T-helper 2 cell treated with Interferon-gamma antibody and Interleukin-4, amounts not matched to agents 100 ng/mL and 5 ng/mL, for 36 hours (primary cell): ENCODE measurements around the gene COL8A1. TPM values are rescaled to one million over a fixed set of nuclear protein-coding genes. Genes with fewer than 3 reads are reported as not detected.

Source experiments
- intact Hi-C: fragments of 100-400 bp; cut with micrococcal nuclease; formaldehyde crosslinking; loops from one replicate; pipeline ENCODE4 v1.15.1; 2023
- total RNA-seq: library from RNA; stranded (reverse); gene quantifications from 2 replicates; pipeline ENCODE4 v1.2.3, GENCODE V29; 2022

The COL8A1 gene
- total RNA-seq, 1 donor from 2014 or later, result not detected

DNA sequence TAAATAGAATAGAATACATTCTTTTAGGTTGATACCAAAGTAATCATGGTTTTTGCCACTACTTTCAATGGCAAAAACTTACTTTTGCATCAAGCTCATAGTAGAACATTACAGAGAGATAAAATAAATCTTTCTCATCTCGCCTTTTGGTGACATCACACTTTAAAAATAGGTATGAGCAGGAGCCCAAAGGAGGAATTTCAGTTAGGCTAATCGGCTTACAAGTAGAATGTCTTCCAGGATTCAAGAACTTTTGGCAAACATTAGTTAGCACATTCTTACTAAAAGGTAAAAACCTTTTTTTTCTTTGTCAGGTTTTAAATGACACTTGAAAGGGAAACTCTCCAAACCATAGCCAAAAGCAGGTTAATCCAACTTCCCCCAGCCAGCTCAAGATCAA lies 119.6 kb downstream of the COL8A1 start:
- intact Hi-C loops, result loop anchor here (10.0 kb wide), 1 partner anchor 1153 kb away; no protein-coding TSS in a partner anchor

GRCh38 chr3:99758502-99759177 lies 120.2 kb downstream of the COL8A1 start:
- intact Hi-C loops, result loop anchor here (10.0 kb wide), 1 partner anchor 1154 kb away; no protein-coding TSS in a partner anchor

- intact Hi-C loops, result no loop called here
Measured at GRCh38 chr3:99760031-99760430, 121.6 kb downstream of the COL8A1 start.

DNA sequence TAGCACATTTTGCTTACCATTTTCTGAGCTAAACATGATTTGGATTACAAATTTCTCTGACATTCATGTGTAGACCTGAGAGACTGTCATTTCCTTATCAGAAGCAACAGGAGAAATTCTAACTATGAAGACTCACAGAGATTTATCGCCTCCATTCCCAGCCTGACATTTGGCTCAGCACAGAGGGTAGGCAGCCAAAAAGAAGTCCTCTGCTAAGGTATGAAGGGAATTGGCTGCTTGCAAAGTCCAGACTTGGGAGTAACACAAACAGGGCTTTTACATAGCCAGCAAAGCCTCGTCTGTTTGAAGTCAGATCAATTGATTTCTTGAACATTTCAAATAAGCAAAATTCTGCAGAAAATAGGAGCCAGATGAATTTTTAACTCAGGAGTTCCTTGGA lies 122.2 kb downstream of the COL8A1 start:
- intact Hi-C loops, result no loop called here

GRCh38 chr3:99761415-99762165 lies 123.2 kb downstream of the COL8A1 start:
- intact Hi-C loops, result no loop called here

- intact Hi-C loops, result no loop called here
Measured at GRCh38 chr3:99762901-99763300, 124.5 kb downstream of the COL8A1 start.

DNA sequence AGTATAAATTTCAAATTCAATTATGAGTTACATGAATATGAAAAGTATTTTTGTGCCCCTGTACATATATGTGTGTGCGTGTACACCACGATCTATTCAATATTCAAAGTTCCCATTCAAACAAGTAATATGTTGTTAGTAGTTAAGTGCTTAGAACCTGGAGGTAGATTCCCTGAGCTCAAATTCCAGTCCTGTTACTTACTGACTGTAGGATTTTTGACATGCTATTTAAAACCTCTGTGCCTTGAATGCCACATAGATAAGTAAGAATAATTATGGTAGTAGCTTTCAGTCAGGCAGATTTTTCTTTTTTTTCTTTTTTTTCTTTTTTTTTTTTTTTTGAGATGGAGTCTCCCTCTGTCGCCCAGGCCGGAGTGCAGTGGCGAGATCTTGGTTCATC lies 126.0 kb downstream of the COL8A1 start:
- intact Hi-C loops, result no loop called here

DNA sequence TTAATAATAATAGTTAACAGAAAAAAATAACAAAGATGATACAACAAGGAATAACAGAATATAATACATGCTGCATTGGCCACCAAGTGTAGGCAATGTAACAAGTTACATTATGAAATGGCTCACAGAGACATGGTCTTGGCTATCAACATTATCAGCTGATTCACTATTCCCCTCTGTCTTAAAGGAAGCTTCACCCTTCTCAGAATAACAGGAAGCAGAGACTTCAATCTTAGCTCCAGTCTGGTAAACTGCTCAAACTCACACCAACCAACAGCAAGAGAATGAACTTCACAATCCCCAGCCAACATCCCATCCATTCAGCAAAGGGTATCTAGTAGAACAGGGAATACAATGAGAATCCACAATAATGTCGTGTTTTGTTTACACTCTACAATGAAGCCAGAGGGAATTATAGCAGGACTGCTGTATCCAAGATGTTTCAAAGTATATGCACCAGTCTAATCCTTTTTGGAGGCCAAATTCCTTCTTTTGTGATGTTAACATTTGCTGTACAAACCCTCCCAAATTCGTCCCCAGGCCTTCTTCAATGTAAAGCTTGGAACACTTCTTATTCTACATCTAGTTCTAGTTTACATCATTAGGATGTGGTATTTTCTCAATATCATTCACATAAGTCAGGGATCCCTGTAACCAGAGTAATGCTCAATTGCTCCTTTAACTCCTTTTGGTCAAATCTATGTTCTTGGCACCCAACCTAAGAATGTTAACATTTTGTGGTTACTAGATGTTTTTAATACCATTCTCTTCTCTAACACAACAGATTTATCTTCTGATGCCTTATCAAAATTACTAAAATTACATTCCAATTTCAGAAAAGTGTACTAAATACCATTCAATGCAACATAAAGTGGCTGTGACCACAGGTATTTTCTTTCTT lies 126.9 kb downstream of the COL8A1 start:
- intact Hi-C loops, result no loop called here

GRCh38 chr3:99767291-99767690 lies 128.9 kb downstream of the COL8A1 start:
- intact Hi-C loops, result no loop called here

DNA sequence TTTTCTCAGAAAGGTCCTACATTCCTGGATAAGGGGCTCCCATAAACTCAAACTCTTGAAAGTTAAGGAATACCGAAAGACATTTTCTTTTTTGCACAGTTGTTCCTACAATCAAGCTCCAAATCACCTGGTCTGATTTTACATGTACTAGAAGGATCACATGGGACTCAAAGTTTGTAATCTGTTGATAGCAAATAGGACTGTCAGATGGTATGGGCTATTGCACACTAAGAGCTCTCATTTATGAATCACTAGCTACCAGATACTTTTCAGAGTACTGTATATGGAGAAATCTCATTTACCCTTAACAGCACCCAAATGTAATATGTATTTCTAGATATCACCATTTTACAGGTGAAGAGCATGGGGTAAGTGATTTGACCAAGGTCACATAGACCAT lies 129.7 kb downstream of the COL8A1 start:
- intact Hi-C loops, result no loop called here

GRCh38 chr3:99768808-99769501 lies 130.6 kb downstream of the COL8A1 start:
- intact Hi-C loops, result no loop called here

GRCh38 chr3:99772171-99772570 lies 133.8 kb downstream of the COL8A1 start:
- intact Hi-C loops, result no loop called here

DNA sequence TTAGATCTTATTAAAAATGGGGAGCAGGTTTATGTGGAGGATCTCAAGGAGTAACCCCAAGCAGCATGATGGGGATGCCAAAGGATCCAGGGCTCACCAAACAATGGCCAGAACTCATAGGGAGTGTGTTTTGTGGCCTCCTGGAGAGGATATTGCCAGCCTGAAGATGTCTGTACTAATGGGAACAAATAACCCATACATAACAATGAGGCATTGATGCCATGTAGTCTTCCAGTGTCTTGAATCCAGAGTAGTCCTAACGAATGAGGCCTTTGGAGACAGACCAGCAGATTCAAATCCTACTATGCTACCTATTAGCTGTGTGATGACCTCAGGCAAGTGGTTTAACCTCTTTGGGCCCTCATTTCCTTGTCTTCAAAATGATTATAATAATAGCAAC lies 134.3 kb downstream of the COL8A1 start:
- intact Hi-C loops, result no loop called here

GRCh38 chr3:99774467-99774866 lies 136.1 kb downstream of the COL8A1 start:
- intact Hi-C loops, result no loop called here

DNA sequence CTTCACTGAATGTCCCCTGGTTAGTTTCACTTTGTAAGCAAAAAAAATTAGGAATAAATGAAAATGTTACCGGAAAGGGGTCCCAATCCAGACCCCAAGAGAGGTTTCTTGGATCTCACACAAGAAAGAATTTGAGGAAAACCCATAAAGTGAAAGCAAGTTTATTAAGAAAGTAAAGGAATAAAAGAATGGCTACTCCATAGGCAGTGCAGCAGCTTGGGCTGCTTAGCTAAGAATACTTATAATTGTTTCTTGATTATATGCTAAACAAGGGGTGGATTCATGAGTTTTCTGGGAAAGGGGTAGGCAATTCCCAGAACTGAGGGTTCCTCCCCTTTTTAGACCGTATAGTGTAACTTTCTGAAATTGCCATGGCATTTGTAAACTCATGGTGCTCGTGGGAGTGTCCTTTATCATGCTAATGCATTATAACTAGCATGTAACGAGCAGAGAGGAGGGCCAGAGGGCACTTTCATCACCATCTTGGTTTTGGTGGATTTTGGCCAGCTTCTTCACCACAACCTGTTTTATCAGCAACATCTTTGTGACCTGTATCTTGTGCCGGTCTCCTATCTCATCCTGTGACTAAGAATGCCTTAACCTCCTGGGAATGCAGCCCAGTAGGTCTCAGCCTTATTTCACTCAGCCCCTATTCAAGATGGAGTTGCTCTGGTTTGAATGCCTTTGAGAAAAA lies 138.3 kb downstream of the COL8A1 start:
- intact Hi-C loops, result no loop called here

GRCh38 chr3:99777210-99777549 lies 138.8 kb downstream of the COL8A1 start:
- intact Hi-C loops, result no loop called here

DNA sequence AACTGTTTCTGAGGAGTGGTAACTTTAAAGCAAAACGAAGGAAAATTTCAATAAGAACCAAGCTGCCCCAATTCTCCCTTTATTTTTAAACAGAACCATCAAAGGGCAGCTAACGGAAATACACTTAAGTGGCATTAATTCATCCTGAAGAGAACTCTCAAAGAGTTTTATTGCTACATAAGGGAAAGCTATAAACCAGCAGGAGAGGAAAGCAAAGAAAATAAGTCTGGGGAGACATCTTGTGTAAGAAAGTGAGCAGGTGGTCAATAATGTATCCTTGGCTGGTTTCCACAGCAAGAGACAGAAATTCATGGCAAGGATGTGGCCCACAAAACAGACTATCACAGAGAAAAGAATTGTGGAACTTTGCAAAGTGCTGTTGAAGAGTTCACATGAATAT lies 139.3 kb downstream of the COL8A1 start:
- intact Hi-C loops, result no loop called here

DNA sequence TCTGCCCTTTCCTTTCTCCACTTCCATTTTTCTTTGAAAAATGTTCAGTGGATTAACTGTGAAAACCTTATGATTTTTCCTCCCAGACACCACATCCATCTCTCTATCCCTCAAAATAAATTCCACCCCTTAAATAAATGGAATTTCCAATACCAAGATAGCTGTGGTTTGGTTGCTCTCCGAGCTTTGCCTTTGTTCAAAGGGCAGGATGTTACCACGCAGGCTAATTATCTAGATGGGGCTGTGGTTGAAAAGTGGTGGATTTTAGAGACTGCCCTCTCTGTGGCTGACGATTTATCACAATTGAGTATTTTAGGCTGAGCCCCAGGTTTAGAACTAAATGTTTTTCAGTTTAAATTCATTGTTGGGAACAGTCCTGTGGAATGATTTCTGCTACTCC lies 142.4 kb downstream of the COL8A1 start:
- intact Hi-C loops, result no loop called here

GRCh38 chr3:99781761-99782160 lies 143.4 kb downstream of the COL8A1 start:
- intact Hi-C loops, result no loop called here

DNA sequence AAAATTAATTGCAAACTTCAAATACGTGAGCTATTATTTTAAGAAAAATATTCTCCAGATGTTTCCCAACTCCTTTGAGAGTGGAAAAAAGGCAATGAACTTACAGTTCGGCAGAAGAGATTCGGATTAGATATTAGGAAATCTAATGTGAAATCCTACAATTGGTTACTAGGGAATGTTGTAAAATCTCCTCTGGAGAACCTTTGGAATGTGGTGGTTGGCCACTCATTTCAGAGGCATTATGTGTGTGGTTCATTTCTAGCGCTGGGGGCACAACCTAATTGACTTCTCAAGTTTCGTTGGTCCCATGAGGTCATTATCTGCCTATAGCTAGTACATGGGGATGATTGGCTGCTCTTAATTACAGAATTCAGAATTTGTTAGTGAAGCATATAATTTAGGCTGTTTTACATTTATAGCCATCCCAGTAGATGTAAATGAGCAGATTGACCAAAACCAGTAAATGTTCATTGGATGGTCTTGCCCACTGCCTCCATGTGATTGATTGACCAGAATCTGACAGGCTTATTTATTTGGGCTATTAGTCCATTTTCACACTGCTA lies 144.7 kb downstream of the COL8A1 start:
- intact Hi-C loops, result no loop called here
